ENCODE data around the gene SH3RF3.

SH3RF3 gene

GRCh38 chr2:109498906-109499305, 369.9 kb downstream of the SH3RF3 start:
- H3K27ac ChIP-seq, result no peak overlapping the region
- no peak overlapping the region for H3K4me3 ChIP-seq

GRCh38 chr2:109499566-109499965, 370.6 kb downstream of the SH3RF3 start:
- no peak overlapping the region for H3K4me3 ChIP-seq
- no peak for TF ChIP-seq CTCF (IDR thresholded peaks at IDR 0.05)
- H3K27ac ChIP-seq, result no peak overlapping the region
- no peak for DNase-seq (ENCODE audit: low spot score)

More at GRCh38 chr2:109498906-109499305, 369.9 kb downstream of the SH3RF3 start:
- no peak for DNase-seq (ENCODE audit: low spot score)
- TF ChIP-seq CTCF (IDR thresholded peaks at IDR 0.05), result no peak

DNA sequence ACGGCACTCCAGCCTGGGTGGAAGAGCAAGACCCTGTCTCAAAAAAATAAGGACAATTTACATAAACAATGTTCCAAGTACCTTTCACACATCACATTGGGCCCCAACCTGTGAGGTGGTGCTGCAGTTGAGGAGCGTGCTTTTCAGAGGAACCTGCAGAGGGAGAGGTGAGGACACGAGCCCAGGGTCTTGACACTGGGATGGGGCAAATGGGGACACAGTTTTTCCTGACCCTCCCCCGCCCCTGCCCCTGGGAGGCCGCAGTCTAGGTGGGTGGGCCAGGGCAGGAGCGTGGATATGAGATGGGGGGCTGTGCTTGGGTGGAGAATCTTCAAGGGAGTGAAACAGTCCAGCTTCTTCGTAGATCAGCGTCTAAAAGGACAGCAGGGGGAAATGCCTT, 371.9 kb downstream of the SH3RF3 start:
- no peak for TF ChIP-seq CTCF (IDR thresholded peaks at IDR 0.05)
- no peak overlapping the region for H3K4me3 ChIP-seq
- no peak overlapping the region for H3K27ac ChIP-seq
- no peak for DNase-seq (ENCODE audit: low spot score)

DNA sequence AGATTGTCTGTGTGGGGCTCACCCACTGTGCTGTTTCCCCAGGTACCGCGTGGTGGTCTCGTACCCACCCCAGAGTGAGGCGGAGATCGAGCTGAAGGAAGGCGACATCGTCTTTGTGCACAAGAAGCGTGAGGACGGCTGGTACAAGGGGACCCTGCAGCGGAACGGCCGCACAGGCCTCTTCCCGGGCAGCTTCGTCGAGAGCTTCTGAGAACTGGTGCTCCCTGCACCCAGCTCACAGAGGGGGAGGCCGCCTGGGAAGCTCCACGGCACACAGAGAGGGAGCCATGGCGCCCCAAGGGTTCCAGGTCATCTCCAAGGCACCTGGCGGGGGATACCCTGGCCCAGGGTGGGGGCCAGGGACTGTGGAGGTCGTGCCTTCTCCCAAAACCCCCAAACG, 372.5 kb downstream of the SH3RF3 start:
- no peak overlapping the region for H3K27ac ChIP-seq
- TF ChIP-seq CTCF (IDR thresholded peaks at IDR 0.05), result no peak
- H3K4me3 ChIP-seq, result no peak overlapping the region
- no peak for DNase-seq (ENCODE audit: low spot score)

DNA sequence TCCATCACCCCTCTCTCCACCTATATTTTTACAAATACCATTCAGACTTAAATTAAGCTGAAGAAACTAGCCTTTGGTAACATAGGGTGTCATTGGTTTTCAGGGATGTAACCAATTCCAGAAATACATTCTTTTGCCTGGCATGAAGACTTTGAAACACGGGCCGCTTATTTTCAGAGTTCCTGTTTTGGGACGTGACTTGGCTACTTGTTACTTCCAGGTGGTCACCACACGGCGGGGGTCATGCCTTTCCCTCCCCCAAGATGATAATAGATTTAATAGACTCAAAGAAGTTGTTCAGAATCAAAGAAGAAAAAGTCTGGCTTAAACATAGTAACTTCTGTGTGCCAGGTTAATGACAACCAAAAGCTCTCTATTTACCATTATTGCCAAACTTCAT, 374.2 kb downstream of the SH3RF3 start:
- H3K4me3 ChIP-seq, result no peak overlapping the region
- no peak overlapping the region for H3K27ac ChIP-seq
- DNase-seq (ENCODE audit: low spot score), result no peak
- TF ChIP-seq CTCF (IDR thresholded peaks at IDR 0.05), result no peak

GRCh38 chr2:109507217-109507616, 378.2 kb downstream of the SH3RF3 start:
- no peak overlapping the region for H3K4me3 ChIP-seq
- H3K27ac ChIP-seq, result no peak overlapping the region
- DNase-seq (ENCODE audit: low spot score), result no peak
- TF ChIP-seq CTCF (IDR thresholded peaks at IDR 0.05), result no peak

- no peak overlapping the region for H3K4me3 ChIP-seq
- H3K27ac ChIP-seq, result no peak overlapping the region
- no peak for DNase-seq (ENCODE audit: low spot score)
Measured at GRCh38 chr2:109507828-109508227, 378.8 kb downstream of the SH3RF3 start.

More at GRCh38 chr2:109507828-109508227, 378.8 kb downstream of the SH3RF3 start:
- no peak for TF ChIP-seq CTCF (IDR thresholded peaks at IDR 0.05)
